CD4-positive, alpha-beta T cell treated with Interferon gamma for 1 hour (primary cell): Measurements from ENCODE around the gene RNF224.

Source experiments
- DNase-seq: peaks from one replicate; pipeline ENCODE4 v3.0.0-alpha.2; 2020

The RNF224 gene

GRCh38 chr9:137215196-137215986 lies 11.9 kb upstream of the RNF224 start:
- no peak for DNase-seq

GRCh38 chr9:137216188-137216965 lies 10.9 kb upstream of the RNF224 start:
- no peak for DNase-seq

- no peak for DNase-seq
These were observed 9.8 kb upstream of the RNF224 start for GRCh38 chr9:137217276-137218211.

GRCh38 chr9:137218212-137218753 lies 9.0 kb upstream of the RNF224 start:
- DNase-seq: no peak

- no peak for DNase-seq
These were observed 8.5 kb upstream of the RNF224 start for GRCh38 chr9:137218754-137219271.

GRCh38 chr9:137219757-137220316 lies 7.5 kb upstream of the RNF224 start:
- no peak for DNase-seq

GRCh38 chr9:137220317-137221094 lies 6.8 kb upstream of the RNF224 start:
- no peak for DNase-seq

GRCh38 chr9:137221095-137221505 lies 6.2 kb upstream of the RNF224 start:
- DNase-seq: no peak

GRCh38 chr9:137221506-137222111 lies 5.7 kb upstream of the RNF224 start:
- no peak for DNase-seq

- DNase-seq: no peak
These were observed 4.9 kb upstream of the RNF224 start, which contains the start of gene RNF208 for GRCh38 chr9:137222190-137223077. Gene RNF208, minus strand, starts transcription at chr9:137222240. Its CDS starts 1,028 bp downstream, at chr9:137221212.

GRCh38 chr9:137223078-137223970 lies 4.0 kb upstream of the RNF224 start:
- DNase-seq: peak; percentile 99

GRCh38 chr9:137224830-137225694 lies 2.2 kb upstream of the RNF224 start, which contains the start of gene CYSRT1:
Gene CYSRT1, plus strand, starts transcription at chr9:137225174. Its CDS starts 448 bp downstream, at chr9:137225622.
- no peak for DNase-seq

- no peak for DNase-seq
These were observed 1.5 kb upstream of the RNF224 start for GRCh38 chr9:137225699-137226331.

GRCh38 chr9:137226338-137227053 lies 806 bp upstream of the RNF224 start:
- DNase-seq: no peak

GRCh38 chr9:137227853-137228505 lies 677 bp downstream of the RNF224 start:
- DNase-seq: no peak
